ENCODE measurements around the gene SMARCA5. TPM values are rescaled to one million over a fixed set of nuclear protein-coding genes. Genes with fewer than 3 reads are reported as not detected.
A peak's percentile ranks its signal among the peaks of the same experiment; 100 is the strongest.

SMARCA5 gene
- total RNA-seq, 1 experiment from 2014 or later: 41.0 TPM

- DNase-seq (ENCODE audit: extremely low read depth, low read depth): no peak
Measured at GRCh38 chr4:143531788-143532491, 18.4 kb downstream of the SMARCA5 start.

- no peak for DNase-seq (ENCODE audit: extremely low read depth, low read depth)
Measured at GRCh38 chr4:143538979-143539669, 25.6 kb downstream of the SMARCA5 start.

GRCh38 chr4:143539670-143540023 lies 26.1 kb downstream of the SMARCA5 start:
- no peak for DNase-seq (ENCODE audit: extremely low read depth, low read depth)

GRCh38 chr4:143549928-143550327 lies 36.4 kb downstream of the SMARCA5 start:
- DNase-seq (ENCODE audit: extremely low read depth, low read depth): no peak

- no peak for DNase-seq (ENCODE audit: extremely low read depth, low read depth)
Measured at GRCh38 chr4:143554728-143555597, 41.5 kb downstream of the SMARCA5 start.

GRCh38 chr4:143555676-143556075 lies 42.2 kb downstream of the SMARCA5 start:
- DNase-seq (ENCODE audit: extremely low read depth, low read depth): no peak

GRCh38 chr4:143558286-143558685 lies 44.8 kb downstream of the SMARCA5 start:
- no peak for DNase-seq (ENCODE audit: extremely low read depth, low read depth)

- DNase-seq (ENCODE audit: extremely low read depth, low read depth): peak; percentile 52
Measured at GRCh38 chr4:143558823-143559756, 45.6 kb downstream of the SMARCA5 start.

GRCh38 chr4:143559757-143560147 lies 46.2 kb downstream of the SMARCA5 start:
- DNase-seq (ENCODE audit: extremely low read depth, low read depth): no peak

GRCh38 chr4:143564472-143564871 lies 51.0 kb downstream of the SMARCA5 start:
- no peak for DNase-seq (ENCODE audit: extremely low read depth, low read depth)

GRCh38 chr4:143575331-143575730 lies 61.8 kb downstream of the SMARCA5 start:
- no peak for DNase-seq (ENCODE audit: extremely low read depth, low read depth)

- DNase-seq (ENCODE audit: extremely low read depth, low read depth): no peak
Measured at GRCh38 chr4:143581331-143581946, 67.9 kb downstream of the SMARCA5 start.

GRCh38 chr4:143585548-143585947 lies 72.0 kb downstream of the SMARCA5 start:
- DNase-seq (ENCODE audit: extremely low read depth, low read depth): no peak

GRCh38 chr4:143586080-143586479 lies 72.6 kb downstream of the SMARCA5 start:
- DNase-seq (ENCODE audit: extremely low read depth, low read depth): no peak

- DNase-seq (ENCODE audit: extremely low read depth, low read depth): no peak
Measured at GRCh38 chr4:143587703-143588102, 74.2 kb downstream of the SMARCA5 start.

GRCh38 chr4:143597276-143597675 lies 83.8 kb downstream of the SMARCA5 start:
- no peak for DNase-seq (ENCODE audit: extremely low read depth, low read depth)

GRCh38 chr4:143598816-143599215 lies 85.3 kb downstream of the SMARCA5 start:
- no peak for DNase-seq (ENCODE audit: extremely low read depth, low read depth)

- no peak for DNase-seq (ENCODE audit: extremely low read depth, low read depth)
Measured at GRCh38 chr4:143599827-143600226, 86.3 kb downstream of the SMARCA5 start.

GRCh38 chr4:143606480-143606879 lies 93.0 kb downstream of the SMARCA5 start:
- no peak for DNase-seq (ENCODE audit: extremely low read depth, low read depth)

Measured in NCI-H460 (cell line).